Hypothalamus (tissue), 51 donors: ENCODE measurements around the gene KSR2.
"Not testable (repeated sequence)": the region's sequence is repeated elsewhere in the genome, so short reads cannot be mapped to it uniquely, and the experiment has no call there.

Experiments
- DNase-seq, 51 donors: peaks; one replicate each; lab custom pipeline; 2025; lab: John Stamatoyannopoulos, UW

Gene KSR2

GRCh38 chr12:117968826-117969659 lies at the start of gene KSR2:
KSR2 (minus strand) TSS chr12:117968990; CDS start chr12:117968255, 735 bp downstream.
- DNase-seq = peak in 42 of 51 donors; percentile 1 to 77 (median 30)

- no peak for DNase-seq
Measured at GRCh38 chr12:118017926-118018325, 49.1 kb upstream of the KSR2 start.

GRCh38 chr12:118016424-118017264 lies 47.9 kb upstream of the KSR2 start, which contains the start of gene RFC5:
RFC5 (plus strand) TSS chr12:118016703; CDS start chr12:118016828, 125 bp downstream.
- DNase-seq = peak; percentile 43 to 97 (median 90)

GRCh38 chr12:118015944-118016343 lies 47.2 kb upstream of the KSR2 start:
- no peak for DNase-seq

- no peak for DNase-seq
Measured at GRCh38 chr12:118015306-118015705, 46.5 kb upstream of the KSR2 start.

GRCh38 chr12:118013283-118013682 lies 44.5 kb upstream of the KSR2 start:
- DNase-seq = no peak

- DNase-seq = no peak
Measured at GRCh38 chr12:118011961-118012360, 43.2 kb upstream of the KSR2 start.

- no peak for DNase-seq
Measured at GRCh38 chr12:118011377-118011776, 42.6 kb upstream of the KSR2 start.

- no peak for DNase-seq
Measured at GRCh38 chr12:118010903-118011302, 42.1 kb upstream of the KSR2 start.

- not testable (repeated sequence) for DNase-seq
Measured at GRCh38 chr12:117999806-118000205, 31.0 kb upstream of the KSR2 start.

GRCh38 chr12:117998719-117999118 lies 29.9 kb upstream of the KSR2 start:
- DNase-seq = no peak

- no peak for DNase-seq
Measured at GRCh38 chr12:117994551-117995438, 26.0 kb upstream of the KSR2 start.

GRCh38 chr12:117986705-117987469 lies 18.1 kb upstream of the KSR2 start:
- DNase-seq = no peak

GRCh38 chr12:117985182-117985581 lies 16.4 kb upstream of the KSR2 start:
- no peak for DNase-seq

- DNase-seq = no peak
Measured at GRCh38 chr12:117981267-117981666, 12.5 kb upstream of the KSR2 start.

GRCh38 chr12:117980616-117981015 lies 11.8 kb upstream of the KSR2 start:
- DNase-seq = no peak

- DNase-seq = no peak
Measured at GRCh38 chr12:117977373-117977772, 8.6 kb upstream of the KSR2 start.

- no peak for DNase-seq
Measured at GRCh38 chr12:117975006-117975405, 6.2 kb upstream of the KSR2 start.

GRCh38 chr12:117972301-117972700 lies 3.5 kb upstream of the KSR2 start:
- DNase-seq = no peak

- DNase-seq = no peak
Measured at GRCh38 chr12:117970334-117970733, 1.5 kb upstream of the KSR2 start.
